WTC11 (cell line): ENCODE results near the gene AKT2. TPM values are rescaled to one million over a fixed set of nuclear protein-coding genes. Genes with fewer than 3 reads are reported as not detected.

Experiments
- ATAC-seq: fragments of 200-7000 bp; cut with Tn5 transposase; 2 replicates; pipeline ENCODE4 v1.10.0; 2021; ENCODE audit warnings: mild to moderate bottlenecking, moderate library complexity
- CTCF ChIA-PET: fragments of 300-600 bp; sonication (Branson Sonifier 250); formaldehyde crosslinking; loops from one replicate; lab custom pipeline; 2021; ENCODE audit warnings: antibody characterized with exemption; lab: Charles Lee
- POLR2A ChIA-PET: fragments of 350-600 bp; sonication (Branson Sonifier 250); formaldehyde crosslinking; loops from one replicate; lab custom pipeline; 2021; ENCODE audit warnings: antibody characterized with exemption; lab: Charles Lee
- DNase-seq: peaks from one replicate; pipeline ENCODE4 v3.0.0; 2021; ENCODE audit warnings: low spot score
- H3K27ac Mint-ChIP-seq: 2 replicates; pipeline ENCODE4 v1.8.0; 2021; ENCODE audit warnings: mixed read lengths
- H3K27me3 Mint-ChIP-seq: 2 replicates; pipeline ENCODE4 v1.8.0; 2021; ENCODE audit warnings: low read depth, mild to moderate bottlenecking, moderate library complexity, mixed read lengths
- H3K36me3 Mint-ChIP-seq: 2 replicates; pipeline ENCODE4 v1.8.0; 2021; ENCODE audit warnings: mixed read lengths
- H3K4me1 Mint-ChIP-seq: 2 replicates; pipeline ENCODE4 v1.8.0; 2022; ENCODE audit warnings: mixed read lengths
- H3K4me3 Mint-ChIP-seq: 2 replicates; pipeline ENCODE4 v1.8.0; 2021; ENCODE audit warnings: mild to moderate bottlenecking, moderate library complexity, mixed read lengths
- H3K9me3 Mint-ChIP-seq: 2 replicates; pipeline ENCODE4 v1.8.0; 2021; ENCODE audit warnings: mixed read lengths
- ATF3 ChIP-seq: sonication (generic); formaldehyde crosslinking; conservative IDR thresholded peaks from 2 replicates; pipeline ENCODE4 v1.8.1; 2022; ENCODE audit warnings: mild to moderate bottlenecking, missing genetic modification reagents
- CDX4 ChIP-seq: fragments of 250-450 bp; sonication (Bioruptor Pico); IDR thresholded peaks from 2 replicates; pipeline ENCODE4 v1.9.0; 2021; ENCODE audit warnings: moderate library complexity, mild to moderate bottlenecking, inconsistent platforms, borderline replicate concordance
- CREB1 ChIP-seq: sonication (generic); formaldehyde crosslinking; IDR thresholded peaks from 2 replicates; pipeline ENCODE4 v1.8.0; 2023; ENCODE audit warnings: mild to moderate bottlenecking, missing genetic modification reagents
- CREM ChIP-seq: sonication (generic); formaldehyde crosslinking; IDR thresholded peaks from 2 replicates; pipeline ENCODE4 v1.8.1; 2022; ENCODE audit warnings: mild to moderate bottlenecking, missing genetic modification reagents, moderate library complexity
- E2F1 ChIP-seq: sonication (generic); formaldehyde crosslinking; IDR thresholded peaks from 2 replicates; pipeline ENCODE4 v1.8.0; 2022; ENCODE audit warnings: mild to moderate bottlenecking, missing genetic modification reagents
- FOXP1 ChIP-seq: sonication (generic); formaldehyde crosslinking; IDR thresholded peaks from 2 replicates; pipeline ENCODE4 v1.8.0; 2022; ENCODE audit warnings: missing genetic modification reagents, mild to moderate bottlenecking, moderate library complexity, borderline replicate concordance
- GABPB1 ChIP-seq: sonication (generic); formaldehyde crosslinking; IDR thresholded peaks from 2 replicates; pipeline ENCODE4 v1.8.1; 2023; ENCODE audit warnings: mild to moderate bottlenecking, missing genetic modification reagents
- GRHL2 ChIP-seq: fragments of 250-450 bp; sonication (Bioruptor Pico); IDR thresholded peaks from 2 replicates; pipeline ENCODE4 v1.8.0; 2022; ENCODE audit warnings: mild to moderate bottlenecking, moderate library complexity; ENCODE audit not compliant: insufficient replicate concordance, severe bottlenecking
- GTF2I ChIP-seq: fragments of 250-450 bp; sonication (Bioruptor Pico); conservative IDR thresholded peaks from 2 replicates; pipeline ENCODE4 v1.4.0; 2021; ENCODE audit warnings: mild to moderate bottlenecking
- IRF2 ChIP-seq: sonication (generic); formaldehyde crosslinking; IDR thresholded peaks from 2 replicates; pipeline ENCODE4 v1.8.0; 2022; ENCODE audit warnings: low read depth, missing genetic modification reagents, borderline replicate concordance
- MAX ChIP-seq: sonication (generic); formaldehyde crosslinking; IDR thresholded peaks from 2 replicates; pipeline ENCODE4 v1.8.0; 2022; ENCODE audit warnings: mild to moderate bottlenecking, missing genetic modification reagents
- NFE2L1 ChIP-seq: sonication (generic); formaldehyde crosslinking; IDR thresholded peaks from 2 replicates; pipeline ENCODE4 v1.8.1; 2023; ENCODE audit warnings: missing genetic modification reagents
- NR3C1 ChIP-seq: sonication (generic); formaldehyde crosslinking; conservative IDR thresholded peaks from 2 replicates; pipeline ENCODE4 v1.8.1; 2023; ENCODE audit warnings: low read depth, mild to moderate bottlenecking, missing genetic modification reagents
- RORB ChIP-seq: fragments of 250-450 bp; sonication (Bioruptor Pico); IDR thresholded peaks from 2 replicates; pipeline ENCODE4 v1.9.0; 2021; ENCODE audit warnings: mild to moderate bottlenecking
- SMAD3 ChIP-seq: sonication (generic); formaldehyde crosslinking; IDR thresholded peaks from 2 replicates; pipeline ENCODE4 v1.8.0; 2022; ENCODE audit warnings: missing genetic modification reagents, mild to moderate bottlenecking, borderline replicate concordance
- SOX15 ChIP-seq: fragments of 250-450 bp; sonication (Bioruptor Pico); IDR thresholded peaks from 2 replicates; pipeline ENCODE4 v1.9.0; 2021; ENCODE audit warnings: mild to moderate bottlenecking
- TP53 ChIP-seq: sonication (generic); formaldehyde crosslinking; IDR thresholded peaks from 2 replicates; pipeline ENCODE4 v1.8.1; 2023; ENCODE audit warnings: mild to moderate bottlenecking, missing genetic modification reagents
- ZNF121 ChIP-seq: sonication (generic); formaldehyde crosslinking; IDR thresholded peaks from 2 replicates; pipeline ENCODE4 v1.8.0; 2023; ENCODE audit warnings: missing genetic modification reagents
- ZNF317 ChIP-seq: sonication (generic); formaldehyde crosslinking; IDR thresholded peaks from 2 replicates; pipeline ENCODE4 v1.8.1; 2023; ENCODE audit warnings: low read depth, mild to moderate bottlenecking, moderate library complexity, missing genetic modification reagents, borderline replicate concordance
- ZNF396 ChIP-seq: fragments of 250-450 bp; sonication (Bioruptor Pico); IDR thresholded peaks from 2 replicates; pipeline ENCODE4 v1.8.0; 2021; ENCODE audit warnings: mild to moderate bottlenecking, moderate library complexity, borderline replicate concordance
- ZNF671 ChIP-seq: fragments of 250-450 bp; sonication (Bioruptor Pico); IDR thresholded peaks from 2 replicates; pipeline ENCODE4 v1.8.0; 2021; ENCODE audit warnings: mild to moderate bottlenecking
- total RNA-seq: library from RNA; stranded (reverse); gene quantifications from 3 replicates; pipeline ENCODE4 v1.2.3, GENCODE V29; 2021
- TF ChIP-seq, protein P1 (sequence below): sonication (generic); formaldehyde crosslinking; IDR thresholded peaks from 2 replicates; pipeline ENCODE4 v1.8.1; 2023; ENCODE audit warnings: mild to moderate bottlenecking, missing genetic modification reagents, moderate library complexity
- TF ChIP-seq, protein P2 (sequence below): fragments of 250-450 bp; sonication (Bioruptor Pico); IDR thresholded peaks from 2 replicates; pipeline ENCODE4 v2.1.2; 2022; ENCODE audit warnings: mild to moderate bottlenecking, moderate library complexity
- TF ChIP-seq, protein P3 (sequence below): sonication (generic); formaldehyde crosslinking; IDR thresholded peaks from 2 replicates; pipeline ENCODE4 v1.8.0; 2022; ENCODE audit warnings: mild to moderate bottlenecking, missing genetic modification reagents
- TF ChIP-seq, protein P4 (sequence below): sonication (generic); formaldehyde crosslinking; IDR thresholded peaks from 2 replicates; pipeline ENCODE4 v1.8.1; 2022; ENCODE audit warnings: low read depth, missing genetic modification reagents, borderline replicate concordance

AKT2 gene
- total RNA-seq, 1 experiment from 2014 or later = 156 TPM

- TF ChIP-seq TP53 (CRISPR knock-in tag) (no peak), IRF2 (CRISPR knock-in tag) (no peak), SMAD3 (CRISPR knock-in tag) (no peak), FOXP1 (CRISPR knock-in tag) (no peak), NR3C1 (CRISPR knock-in tag) (no peak), CREB1 (CRISPR knock-in tag) (no peak), NFE2L1 (no peak)
- TF ChIP-seq, protein P1, sequence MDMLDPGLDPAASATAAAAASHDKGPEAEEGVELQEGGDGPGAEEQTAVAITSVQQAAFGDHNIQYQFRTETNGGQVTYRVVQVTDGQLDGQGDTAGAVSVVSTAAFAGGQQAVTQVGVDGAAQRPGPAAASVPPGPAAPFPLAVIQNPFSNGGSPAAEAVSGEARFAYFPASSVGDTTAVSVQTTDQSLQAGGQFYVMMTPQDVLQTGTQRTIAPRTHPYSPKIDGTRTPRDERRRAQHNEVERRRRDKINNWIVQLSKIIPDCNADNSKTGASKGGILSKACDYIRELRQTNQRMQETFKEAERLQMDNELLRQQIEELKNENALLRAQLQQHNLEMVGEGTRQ (CRISPR knock-in tag) = no peak
- TF ChIP-seq, protein P2, sequence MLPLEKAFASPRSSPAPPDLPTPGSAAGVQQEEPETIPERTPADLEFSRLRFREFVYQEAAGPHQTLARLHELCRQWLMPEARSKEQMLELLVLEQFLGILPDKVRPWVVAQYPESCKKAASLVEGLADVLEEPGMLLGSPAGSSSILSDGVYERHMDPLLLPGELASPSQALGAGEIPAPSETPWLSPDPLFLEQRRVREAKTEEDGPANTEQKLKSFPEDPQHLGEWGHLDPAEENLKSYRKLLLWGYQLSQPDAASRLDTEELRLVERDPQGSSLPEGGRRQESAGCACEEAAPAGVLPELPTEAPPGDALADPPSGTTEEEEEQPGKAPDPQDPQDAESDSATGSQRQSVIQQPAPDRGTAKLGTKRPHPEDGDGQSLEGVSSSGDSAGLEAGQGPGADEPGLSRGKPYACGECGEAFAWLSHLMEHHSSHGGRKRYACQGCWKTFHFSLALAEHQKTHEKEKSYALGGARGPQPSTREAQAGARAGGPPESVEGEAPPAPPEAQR (CRISPR knock-in tag) = no peak
- TF ChIP-seq, protein P3, sequence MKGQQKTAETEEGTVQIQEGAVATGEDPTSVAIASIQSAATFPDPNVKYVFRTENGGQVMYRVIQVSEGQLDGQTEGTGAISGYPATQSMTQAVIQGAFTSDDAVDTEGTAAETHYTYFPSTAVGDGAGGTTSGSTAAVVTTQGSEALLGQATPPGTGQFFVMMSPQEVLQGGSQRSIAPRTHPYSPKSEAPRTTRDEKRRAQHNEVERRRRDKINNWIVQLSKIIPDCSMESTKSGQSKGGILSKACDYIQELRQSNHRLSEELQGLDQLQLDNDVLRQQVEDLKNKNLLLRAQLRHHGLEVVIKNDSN (CRISPR knock-in tag) = no peak
- TF ChIP-seq, all 79 proteins: peak for 0
- no peak overlapping the region for H3K27ac Mint-ChIP-seq
- no peaks in the 10 kb centered on the region for H3K27me3 Mint-ChIP-seq
- ChIA-PET CTCF (no interaction called here), POLR2A (no interaction called here)
- H3K4me1 Mint-ChIP-seq = peaks cover 3% of the 10 kb centered on the region; the same call in 1 of the 2 replicates
- H3K9me3 Mint-ChIP-seq = no peaks in the 10 kb centered on the region
- DNase-seq (no peak), ATAC-seq (no peak)
- no peak overlapping the region for H3K4me3 Mint-ChIP-seq
- peaks cover 21% of the 10 kb centered on the region; the same call in 1 of the 2 replicates for H3K36me3 Mint-ChIP-seq
These were observed 42.7 kb downstream of the AKT2 start for GRCh38 chr19:40242480-40242879.

DNA sequence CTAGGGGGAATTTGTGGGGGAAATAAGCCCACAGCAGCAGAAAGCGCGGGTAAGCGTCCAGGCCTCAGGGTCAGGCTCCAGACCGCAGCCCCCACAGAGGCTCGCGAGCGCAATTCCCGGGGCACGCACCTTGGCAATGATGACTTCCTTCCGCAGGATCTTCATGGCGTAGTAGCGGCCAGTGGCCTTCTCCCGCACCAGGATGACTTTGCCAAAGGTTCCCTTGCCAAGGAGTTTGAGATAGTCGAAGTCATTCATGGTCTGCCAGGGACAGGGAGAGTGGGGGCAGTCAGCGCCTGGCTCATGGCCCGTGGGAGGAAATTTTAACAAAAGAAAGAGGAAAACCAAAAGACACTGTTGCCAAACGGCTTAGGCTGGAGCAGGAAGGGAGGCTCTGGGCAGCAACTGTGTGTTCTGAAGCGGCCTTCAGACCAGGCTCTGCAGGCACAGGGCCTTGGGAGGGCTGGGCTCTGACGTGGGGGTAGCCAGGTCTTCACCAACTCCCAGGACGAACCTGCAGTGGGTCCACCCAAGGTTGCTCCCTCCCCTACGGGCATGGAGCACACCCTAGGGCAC is 43.2 kb downstream of the AKT2 start:
- H3K27me3 Mint-ChIP-seq = no peaks in the 10 kb centered on the region
- H3K4me1 Mint-ChIP-seq = peaks cover 3% of the 10 kb centered on the region; the same call in 1 of the 2 replicates
- no peaks in the 10 kb centered on the region for H3K9me3 Mint-ChIP-seq
- POLR2A ChIA-PET = no interaction called here
- no peak for TF ChIP-seq E2F1 (CRISPR knock-in tag)
- TF ChIP-seq GABPB1 (CRISPR knock-in tag) = no peak
- TF ChIP-seq ZNF121 = no peak
- TF ChIP-seq ZNF671 (CRISPR knock-in tag) = no peak
- no peak overlapping the region for H3K27ac Mint-ChIP-seq
- H3K4me3 Mint-ChIP-seq = no peak overlapping the region
- DNase-seq = no peak
- peaks cover 22% of the 10 kb centered on the region; the same call in 1 of the 2 replicates for H3K36me3 Mint-ChIP-seq
- no peak for ATAC-seq
- CTCF ChIA-PET = interaction anchor here (0.7 kb wide), 1 partner anchor 24 kb away, joined by 3 read pairs; the partner anchor contains the start of gene TTC9B

DNA sequence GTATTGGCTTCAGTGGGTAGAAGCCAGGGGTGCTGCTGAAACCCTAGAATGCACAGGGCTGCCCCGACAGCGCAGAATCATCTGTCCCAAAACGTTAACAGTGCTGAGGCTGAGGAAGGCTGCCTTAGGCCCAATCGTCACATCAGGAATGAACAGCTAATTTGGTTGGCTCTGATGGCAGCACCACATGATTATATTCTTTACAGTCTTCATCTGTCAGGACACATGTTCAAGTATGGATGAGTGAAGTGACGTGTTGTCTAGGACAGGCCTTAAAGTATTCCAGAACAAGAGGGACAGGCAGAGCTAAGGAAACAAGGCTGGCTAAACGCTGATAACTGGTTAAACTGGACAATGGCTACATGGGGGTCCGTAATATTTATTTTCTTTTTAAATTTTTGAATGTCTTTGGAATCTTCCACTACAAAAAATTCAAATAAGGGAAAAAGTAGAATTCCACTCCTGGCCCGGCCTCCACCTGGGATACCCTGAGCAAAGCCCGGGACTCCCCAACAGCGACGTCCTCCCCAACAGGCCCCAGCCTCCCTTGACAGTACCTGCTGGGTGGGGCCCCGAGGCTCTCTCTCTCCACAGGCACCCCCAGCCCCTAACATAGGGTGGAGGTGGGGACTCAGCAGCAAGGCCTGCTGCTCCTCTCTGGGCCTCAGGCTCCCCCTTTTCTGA is 43.9 kb downstream of the AKT2 start:
- peaks cover 3% of the 10 kb centered on the region; the same call in 1 of the 2 replicates for H3K4me1 Mint-ChIP-seq
- no peak overlapping the region for H3K27ac Mint-ChIP-seq
- ChIA-PET CTCF (interaction anchor here (0.7 to 0.8 kb wide), 2 partner anchors 23 to 64 kb away, joined by 3 read pairs; partner anchors contain the start of gene TTC9B), POLR2A (no interaction called here)
- DNase-seq (no peak), ATAC-seq (no peak)
- TF ChIP-seq ATF3 = no peak
- no peak for TF ChIP-seq ZNF396 (CRISPR knock-in tag)
- no peak for TF ChIP-seq CDX4 (CRISPR knock-in tag)
- TF ChIP-seq CREM (CRISPR knock-in tag) = no peak
- no peak for TF ChIP-seq RORB (CRISPR knock-in tag)
- TF ChIP-seq, protein P4, sequence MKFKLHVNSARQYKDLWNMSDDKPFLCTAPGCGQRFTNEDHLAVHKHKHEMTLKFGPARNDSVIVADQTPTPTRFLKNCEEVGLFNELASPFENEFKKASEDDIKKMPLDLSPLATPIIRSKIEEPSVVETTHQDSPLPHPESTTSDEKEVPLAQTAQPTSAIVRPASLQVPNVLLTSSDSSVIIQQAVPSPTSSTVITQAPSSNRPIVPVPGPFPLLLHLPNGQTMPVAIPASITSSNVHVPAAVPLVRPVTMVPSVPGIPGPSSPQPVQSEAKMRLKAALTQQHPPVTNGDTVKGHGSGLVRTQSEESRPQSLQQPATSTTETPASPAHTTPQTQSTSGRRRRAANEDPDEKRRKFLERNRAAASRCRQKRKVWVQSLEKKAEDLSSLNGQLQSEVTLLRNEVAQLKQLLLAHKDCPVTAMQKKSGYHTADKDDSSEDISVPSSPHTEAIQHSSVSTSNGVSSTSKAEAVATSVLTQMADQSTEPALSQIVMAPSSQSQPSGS (CRISPR knock-in tag) = no peak
- TF ChIP-seq GTF2I (CRISPR knock-in tag) = no peak
- TF ChIP-seq GRHL2 (CRISPR knock-in tag) = no peak
- no peak for TF ChIP-seq ZNF317 (CRISPR knock-in tag)
- TF ChIP-seq MAX (CRISPR knock-in tag) = no peak
- no peak for TF ChIP-seq SOX15 (CRISPR knock-in tag)
- no peak overlapping the region for H3K4me3 Mint-ChIP-seq
- H3K27me3 Mint-ChIP-seq = no peaks in the 10 kb centered on the region
- H3K9me3 Mint-ChIP-seq = no peaks in the 10 kb centered on the region
- H3K36me3 Mint-ChIP-seq = peaks cover 27% of the 10 kb centered on the region; the same call in 1 of the 2 replicates
